DMS114 treated with DMSO at 0.1 percent for 48 hours (cell line): ENCODE results near the gene UGT3A1.

Experiments used
- DNase-seq: peaks from one replicate; lab custom pipeline; 2025; ENCODE audit not compliant: unreplicated experiment; lab: John Stamatoyannopoulos, UW

The UGT3A1 gene

DNA sequence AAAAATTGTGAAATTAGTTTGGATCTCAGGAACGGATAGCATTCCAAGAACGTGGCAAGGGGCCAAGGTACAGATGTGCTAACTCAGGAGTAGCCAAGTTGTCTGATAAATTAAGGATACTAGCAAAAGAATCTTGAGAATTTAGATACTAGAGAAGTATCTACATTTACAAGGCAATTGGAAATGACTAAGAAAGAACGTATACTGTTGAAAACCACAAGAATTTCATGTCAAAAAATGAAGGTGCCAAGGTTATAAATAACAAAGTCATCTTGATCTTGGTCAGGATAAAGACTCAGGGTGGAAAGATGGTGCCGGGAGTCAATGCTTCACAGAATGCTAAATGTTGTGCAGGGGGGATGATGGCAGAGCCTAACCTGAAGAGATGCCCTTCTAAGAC lies 72.0 kb downstream of the UGT3A1 start:
- no peak for DNase-seq

DNA sequence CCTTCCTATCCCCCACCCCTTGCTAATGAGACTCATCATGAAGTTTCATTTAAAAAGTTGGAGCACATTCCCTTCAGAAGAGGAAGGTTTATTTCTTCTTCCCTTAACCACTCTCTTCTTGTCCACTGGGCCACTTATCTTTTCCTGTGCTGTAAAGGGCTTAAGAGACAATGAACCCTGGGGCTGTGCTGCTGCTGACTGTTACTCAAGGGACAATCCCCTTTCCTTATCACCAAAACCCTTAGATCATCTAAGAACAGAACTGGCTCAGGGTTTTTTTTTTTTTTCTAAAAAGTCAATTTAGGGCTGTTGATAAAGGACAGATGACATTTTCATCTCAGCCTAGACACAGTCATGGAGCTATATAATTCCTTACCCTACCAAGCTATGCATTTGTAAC lies 82.4 kb downstream of the UGT3A1 start:
- no peak for DNase-seq

DNA sequence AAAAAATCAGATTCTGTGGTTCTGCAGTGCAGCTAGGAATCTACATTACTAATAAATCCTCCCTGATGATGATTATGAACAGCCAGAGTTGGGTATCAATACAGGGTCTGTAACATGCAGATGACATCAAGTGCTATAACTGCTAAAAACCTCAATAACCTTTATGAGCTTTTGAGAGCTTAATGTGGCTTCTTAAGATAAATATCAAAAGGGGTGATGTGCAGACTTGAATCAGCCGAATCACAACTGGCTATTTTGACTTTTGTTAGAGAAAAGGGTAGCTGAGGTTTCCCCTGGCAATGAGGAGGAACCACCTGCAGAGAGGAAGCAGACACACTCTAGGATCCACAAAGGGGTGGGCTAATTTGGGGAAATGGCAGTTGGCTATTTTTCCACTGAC lies 83.0 kb downstream of the UGT3A1 start:
- no peak for DNase-seq

DNA sequence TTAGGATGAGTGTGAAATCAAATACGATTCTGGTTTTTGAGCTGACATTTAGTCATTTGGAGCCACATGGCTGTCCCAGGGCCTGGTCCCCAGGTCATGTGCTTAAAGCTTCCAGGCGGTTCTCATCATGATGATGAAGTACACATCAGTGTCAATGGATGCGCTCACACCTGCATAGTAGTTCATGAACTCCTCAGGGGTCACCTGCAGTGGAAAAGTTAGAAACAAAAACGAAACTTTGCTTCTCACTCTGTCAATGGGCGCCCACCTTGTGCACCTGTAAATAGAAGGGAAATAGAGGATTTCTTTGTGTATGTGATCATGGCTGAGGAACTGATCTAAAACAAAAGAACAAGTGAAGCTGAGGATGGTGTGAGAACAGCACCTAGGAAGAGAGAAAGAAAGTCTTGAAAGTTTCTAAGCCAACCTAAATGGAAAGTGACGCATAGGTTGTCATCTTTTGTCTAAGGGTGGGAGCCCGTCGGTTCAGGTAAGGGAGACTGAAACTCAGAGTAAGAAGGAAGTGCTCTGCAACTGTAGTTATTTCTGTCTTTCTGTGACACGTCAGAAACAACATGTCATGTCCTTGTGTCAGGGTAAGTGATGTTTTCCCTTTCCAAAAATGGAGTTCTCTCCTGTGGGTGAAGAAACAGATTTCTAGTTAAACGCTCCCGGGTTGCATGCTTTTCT lies 86.6 kb downstream of the UGT3A1 start:
- DNase-seq, result no peak

DNA sequence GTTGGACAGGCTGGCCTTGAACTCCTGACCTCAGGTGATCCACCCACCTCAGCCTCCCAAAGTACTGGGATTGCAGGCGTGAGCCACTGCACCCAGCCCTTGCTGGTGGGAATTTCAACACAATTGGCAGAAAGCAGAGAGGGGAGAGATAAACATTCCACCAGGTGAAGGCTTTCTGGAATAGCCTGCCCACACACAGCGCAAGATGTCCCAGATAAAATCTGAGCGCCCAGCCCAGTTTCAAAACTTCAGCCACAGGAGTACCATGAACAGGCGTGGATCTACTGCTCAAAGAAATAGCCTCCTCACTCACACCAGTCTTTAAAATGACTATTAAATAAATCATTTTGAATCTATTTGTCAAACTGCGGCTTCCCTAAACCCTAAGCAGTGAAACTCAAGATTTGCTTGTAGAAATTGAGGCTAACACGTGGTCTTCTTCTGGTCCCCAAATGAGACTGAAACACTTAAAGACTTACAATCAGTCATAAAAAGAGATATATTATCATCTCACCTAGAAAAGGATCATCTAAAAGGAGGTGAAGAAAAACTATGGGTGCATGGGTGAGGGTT lies 87.5 kb downstream of the UGT3A1 start:
- DNase-seq, result no peak

DNA sequence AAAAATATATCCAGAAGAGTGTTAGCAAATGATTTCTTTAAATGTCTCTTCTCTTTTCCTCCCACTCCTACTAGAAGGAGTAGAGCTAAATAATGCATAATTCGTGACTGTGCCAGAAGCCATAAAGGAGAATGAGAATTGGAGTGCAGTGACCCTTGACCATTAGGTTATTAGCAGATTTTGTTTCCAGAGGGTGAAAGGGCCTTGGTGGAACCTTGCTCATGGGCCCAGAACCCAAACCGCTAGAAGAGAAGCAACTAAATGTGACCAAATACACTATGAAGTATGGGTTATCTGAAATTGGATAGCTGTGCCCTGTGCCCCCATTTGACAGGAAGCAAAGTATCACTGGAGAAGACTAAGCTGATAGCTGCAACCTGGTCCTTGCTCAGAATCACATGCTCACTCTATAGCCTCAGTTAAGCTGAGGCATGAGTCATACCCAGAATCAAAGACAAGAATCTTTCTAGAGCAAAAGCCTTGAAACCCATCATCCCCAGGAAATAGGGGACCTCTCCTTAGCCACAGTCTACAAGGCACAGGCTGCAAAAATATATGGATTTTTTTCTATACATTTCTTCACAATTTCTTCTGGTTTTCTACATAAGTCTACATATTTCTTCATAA lies 89.0 kb downstream of the UGT3A1 start:
- DNase-seq, result no peak
